Suppressor macrophage (primary cell): ENCODE measurements around the gene STRC.
"Not testable (repeated sequence)": the region's sequence is repeated elsewhere in the genome, so short reads cannot be mapped to it uniquely, and the experiment has no call there.

Experiments
- DNase-seq, 4 experiments: peaks; one replicate each; pipeline ENCODE4 v3.0.0-alpha.2; 2020 to 2022

STRC gene

DNA sequence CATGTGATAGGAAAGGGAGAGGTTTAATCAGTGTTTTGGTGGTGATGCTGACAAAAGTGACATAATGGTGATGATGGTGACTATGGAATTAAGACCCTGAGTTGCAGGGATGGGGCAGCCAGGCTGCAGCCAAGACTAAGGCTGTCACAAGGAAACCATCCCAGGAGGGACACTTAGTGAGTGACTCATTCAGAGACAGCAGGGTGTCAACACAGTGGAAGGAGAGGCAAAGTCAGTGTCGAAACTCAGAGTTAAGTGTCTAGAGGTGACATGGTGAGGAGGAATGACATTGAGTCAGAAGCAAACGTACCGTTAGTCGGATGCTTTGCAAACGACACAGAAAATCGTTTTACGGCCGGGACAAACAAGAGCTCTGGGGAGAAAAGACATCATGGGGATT, 54.8 kb downstream of the STRC start:
- DNase-seq = not testable (repeated sequence)

DNA sequence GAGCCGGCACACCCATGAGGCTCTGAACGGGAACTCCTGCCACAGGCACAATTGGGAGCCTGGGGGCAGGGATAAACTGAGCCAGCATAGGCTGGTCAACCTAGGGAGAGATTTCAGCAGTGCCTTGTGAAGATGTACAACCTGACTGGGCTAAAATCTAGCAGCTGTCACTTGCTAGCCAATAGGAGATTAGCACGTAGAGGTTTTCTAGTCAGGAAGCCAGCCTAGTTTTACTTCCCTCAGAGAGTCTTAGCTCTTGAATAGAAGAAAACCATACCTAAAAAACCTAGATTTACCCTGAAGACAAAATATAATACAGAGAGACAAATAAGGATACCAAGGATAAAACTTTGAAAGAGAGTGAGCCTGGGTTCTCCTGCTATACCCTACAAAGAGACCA, 55.8 kb downstream of the STRC start:
- DNase-seq = not testable (repeated sequence)

GRCh38 chr15:43552986-43553385, 65.6 kb downstream of the STRC start:
- DNase-seq = no peak

DNA sequence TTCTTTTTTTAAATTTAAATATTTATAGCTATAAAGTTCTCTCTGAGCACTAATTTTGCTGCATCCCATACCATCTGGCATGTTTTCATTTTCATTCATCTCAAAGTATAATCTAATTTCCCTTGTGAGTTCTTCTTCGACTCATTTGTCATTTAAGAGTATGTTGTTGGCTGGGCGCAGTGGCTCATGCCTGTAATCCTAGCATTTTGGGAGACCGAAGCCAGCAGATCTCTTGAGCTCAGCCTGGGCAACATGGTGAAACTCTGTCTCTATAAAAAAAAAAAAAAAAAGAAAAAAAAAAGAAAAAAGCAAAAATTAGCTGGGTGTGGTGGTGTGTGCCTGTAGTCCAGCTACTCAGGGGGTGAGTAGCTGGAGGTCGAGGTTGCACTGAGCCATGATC, 66.3 kb downstream of the STRC start:
- DNase-seq = no peak

- DNase-seq = no peak
Observed at GRCh38 chr15:43550527-43551363, 67.9 kb downstream of the STRC start.
